Sigmoid colon (tissue), 7 donors: ENCODE data around the gene ATP6V0A1. TPM values are rescaled to one million over a fixed set of nuclear protein-coding genes. Genes with fewer than 3 reads are reported as not detected.
A peak's percentile ranks its signal among the peaks of the same experiment; 100 is the strongest.
"Not testable (repeated sequence)": the region's sequence is repeated elsewhere in the genome, so short reads cannot be mapped to it uniquely, and the experiment has no call there.

Source experiments
- DNase-seq: peaks from one replicate; pipeline ENCODE4 v3.0.0-alpha.2; 2019
- H3K27ac ChIP-seq, 4 donors: fragments of 200-600 bp; sonication (generic); one replicate each; pipeline ENCODE4 v1.5.1; 2016 to 2019; ENCODE audit warnings: mild to moderate bottlenecking in 1 of 4
- H3K27me3 ChIP-seq, 3 donors: fragments of 200-600 bp; sonication (generic); one replicate each; pipeline ENCODE4 v1.5.1; 2019; ENCODE audit warnings: mild to moderate bottlenecking in 1 of 3
- H3K36me3 ChIP-seq, 4 donors: fragments of 200-600 bp; sonication (generic); one replicate each; pipeline ENCODE4 v1.5.1; 2016 to 2019
- H3K4me1 ChIP-seq, 4 donors: fragments of 200-600 bp; sonication (generic); one replicate each; pipeline ENCODE4 v1.5.1; 2017 to 2019
- H3K4me3 ChIP-seq, 4 donors: fragments of 200-600 bp; sonication (generic); one replicate each; pipeline ENCODE4 v1.5.1; 2017 to 2019; ENCODE audit warnings: mild to moderate bottlenecking in 2 of 4, moderate library complexity in 1 of 4
- H3K9me3 ChIP-seq, 4 donors: fragments of 200-600 bp in 3 of 4; sonication (generic) in 3 of 4; one replicate each; pipeline versions ENCODE4 v1.5.1 to v1.6.1; 2013 to 2019
- EP300 ChIP-seq, 4 donors: sonication (generic); formaldehyde crosslinking; IDR thresholded peaks; one replicate each; pipeline ENCODE4 v1.6.1; 2017; ENCODE audit warnings: antibody characterized with exemption in 4 of 4
- POLR2A ChIP-seq, 2 donors: fragments of 450-650 bp; IDR thresholded peaks; one replicate each; pipeline ENCODE4 v1.6.1; 2016; ENCODE audit warnings: antibody characterized with exemption in 2 of 2, mild to moderate bottlenecking in 2 of 2, moderate library complexity in 2 of 2
- POLR2AphosphoS5 ChIP-seq, 4 donors: sonication (generic); formaldehyde crosslinking; IDR thresholded peaks; one replicate each; pipeline ENCODE4 v1.6.1; 2017; ENCODE audit warnings: antibody characterized with exemption in 4 of 4
- WGBS, 2 donors: extraction: QIAGEN DNeasy Blood & Tissue Kit; methylation state at CpG; one replicate each; pipeline ENCODE4 v1.1.7; 2013; 5-methylcytosine and 5-hydroxymethylcytosine counted together
- intact Hi-C: fragments of 100-400 bp; cut with DNase I; formaldehyde crosslinking; loops from one replicate; pipeline ENCODE4 v1.15.1; 2023
- polyA plus RNA-seq, 3 donors: library from polyadenylated mRNA; stranded (reverse); fragments of 200-250 nt; gene quantifications; one replicate each; pipeline ENCODE4 v1.2.3, GENCODE V29; 2013
- total RNA-seq, 4 donors: library from RNA; depleted of rRNA; stranded (reverse); fragments of >200 nt; gene quantifications; one replicate each; pipeline ENCODE4 v1.1.0, GENCODE V29; 2016
- TF ChIP-seq, protein P1 (sequence below), 4 experiments: fragments of 450-650 bp in 3 of 4; fragments of 200-600 bp in 1 of 4; IDR thresholded peaks; one replicate each; pipeline ENCODE4 v1.5.1; 2016 to 2019; ENCODE audit warnings: antibody characterized with exemption in 4 of 4, mild to moderate bottlenecking in 3 of 4, moderate library complexity in 2 of 4
- donor health status: healthy with polysubstance abuse.
- donor health status: Bipolar disorder and iron deficiency.
- donor health status: healthy.

The ATP6V0A1 gene
- total and polyA plus RNA-seq, 7 donors: 11.6 to 96.1 (median 48.9) TPM

GRCh38 chr17:42436391-42436790 is 22.3 kb upstream of the ATP6V0A1 start:
- no peaks in the 10 kb centered on the region for H3K9me3 ChIP-seq
- H3K27me3 ChIP-seq: no peaks in the 10 kb centered on the region
- peaks cover 0 to 4% (median 0%) of the 10 kb centered on the region in 4 donors for H3K4me1 ChIP-seq
- 67 to 83% methylated on average over 6 of the region's 6 CpGs for WGBS, 2 donors
- H3K27ac ChIP-seq: peak overlapping the region; percentile 51 to 74 (median 74)
- peak; percentile 87 for DNase-seq
- no peak overlapping the region for H3K4me3 ChIP-seq
- intact Hi-C loops: no loop called here
- TF ChIP-seq POLR2AphosphoS5 (IDR thresholded peaks at IDR 0.05) (peak; percentile 51 to 80 (median 62)), EP300 (IDR thresholded peaks at IDR 0.05) (peak in 1 of 4 donors; percentile 21), POLR2A (IDR thresholded peaks at IDR 0.05) (no peak)
- TF ChIP-seq, protein P1, sequence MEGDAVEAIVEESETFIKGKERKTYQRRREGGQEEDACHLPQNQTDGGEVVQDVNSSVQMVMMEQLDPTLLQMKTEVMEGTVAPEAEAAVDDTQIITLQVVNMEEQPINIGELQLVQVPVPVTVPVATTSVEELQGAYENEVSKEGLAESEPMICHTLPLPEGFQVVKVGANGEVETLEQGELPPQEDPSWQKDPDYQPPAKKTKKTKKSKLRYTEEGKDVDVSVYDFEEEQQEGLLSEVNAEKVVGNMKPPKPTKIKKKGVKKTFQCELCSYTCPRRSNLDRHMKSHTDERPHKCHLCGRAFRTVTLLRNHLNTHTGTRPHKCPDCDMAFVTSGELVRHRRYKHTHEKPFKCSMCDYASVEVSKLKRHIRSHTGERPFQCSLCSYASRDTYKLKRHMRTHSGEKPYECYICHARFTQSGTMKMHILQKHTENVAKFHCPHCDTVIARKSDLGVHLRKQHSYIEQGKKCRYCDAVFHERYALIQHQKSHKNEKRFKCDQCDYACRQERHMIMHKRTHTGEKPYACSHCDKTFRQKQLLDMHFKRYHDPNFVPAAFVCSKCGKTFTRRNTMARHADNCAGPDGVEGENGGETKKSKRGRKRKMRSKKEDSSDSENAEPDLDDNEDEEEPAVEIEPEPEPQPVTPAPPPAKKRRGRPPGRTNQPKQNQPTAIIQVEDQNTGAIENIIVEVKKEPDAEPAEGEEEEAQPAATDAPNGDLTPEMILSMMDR (IDR thresholded peaks at IDR 0.05): no peak
- no peaks in the 10 kb centered on the region for H3K36me3 ChIP-seq

GRCh38 chr17:42438600-42439567 is 19.8 kb upstream of the ATP6V0A1 start:
- WGBS, 2 donors: 87 to 88% methylated on average over 9 of the region's 9 CpGs
- TF ChIP-seq POLR2A (IDR thresholded peaks at IDR 0.05) (no peak), POLR2AphosphoS5 (IDR thresholded peaks at IDR 0.05) (no peak), EP300 (IDR thresholded peaks at IDR 0.05) (no peak)
- TF ChIP-seq, protein P1 (IDR thresholded peaks at IDR 0.05): no peak
- no peaks in the 10 kb centered on the region for H3K9me3 ChIP-seq
- no peak overlapping the region for H3K27ac ChIP-seq
- H3K36me3 ChIP-seq: no peaks in the 10 kb centered on the region
- peaks cover 0 to 4% (median 0%) of the 10 kb centered on the region in 4 donors for H3K4me1 ChIP-seq
- DNase-seq: no peak
- intact Hi-C loops: no loop called here
- H3K4me3 ChIP-seq: no peak overlapping the region
- no peaks in the 10 kb centered on the region for H3K27me3 ChIP-seq

DNA sequence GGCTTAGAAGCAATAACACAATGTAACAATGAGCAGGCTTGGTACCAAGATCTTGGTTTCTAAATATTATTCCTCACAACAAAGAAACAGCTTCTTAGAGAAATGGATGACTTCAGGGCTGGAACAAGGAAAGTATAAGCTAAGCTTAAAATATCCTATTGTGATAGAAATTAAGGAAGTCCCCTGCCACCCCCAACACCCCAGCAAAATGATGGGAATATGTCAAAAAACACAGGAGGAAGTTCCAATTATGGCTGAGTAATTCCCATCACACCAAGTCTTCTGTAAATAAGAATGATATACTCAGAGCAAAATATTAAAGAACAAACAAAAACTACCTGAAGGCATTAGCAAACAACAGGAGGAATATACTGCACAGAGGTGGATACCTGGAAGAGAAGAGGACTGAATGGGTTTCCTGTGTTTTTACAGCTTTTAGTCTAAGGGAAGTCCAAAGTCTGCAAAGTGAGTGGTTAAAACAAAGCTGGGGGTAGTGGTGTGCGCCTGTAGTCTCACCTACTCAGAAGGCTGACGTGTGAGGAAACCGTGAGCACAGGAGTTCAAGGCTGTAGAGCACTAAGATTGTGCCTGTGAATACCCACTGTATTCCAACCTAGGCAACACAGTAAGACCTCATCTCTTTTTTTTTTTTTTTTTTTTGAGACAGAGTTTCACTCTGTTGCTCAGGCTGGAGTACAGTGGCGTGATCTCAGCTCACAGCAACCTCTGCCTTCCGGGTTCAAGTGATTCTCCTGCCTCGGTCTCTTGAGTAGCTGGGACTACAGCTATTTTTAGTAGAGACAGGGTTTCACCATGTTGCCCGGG is 17.1 kb upstream of the ATP6V0A1 start:
- Histone ChIP-seq H3K4me3 (no peak overlapping the region), H3K4me1 (peaks cover 0 to 4% (median 0%) of the 10 kb centered on the region in 4 donors), H3K9me3 (no peaks in the 10 kb centered on the region), H3K27ac (no peak overlapping the region), H3K36me3 (no peaks in the 10 kb centered on the region), H3K27me3 (no peaks in the 10 kb centered on the region)
- DNase-seq: no peak
- intact Hi-C loops: no loop called here
- 8 to 64% methylated on average over 7 of the region's 7 CpGs for WGBS, 2 donors
- no peak for TF ChIP-seq POLR2AphosphoS5 (IDR thresholded peaks at IDR 0.05)
- no peak for TF ChIP-seq EP300 (IDR thresholded peaks at IDR 0.05)
- no peak for TF ChIP-seq POLR2A (IDR thresholded peaks at IDR 0.05)
- TF ChIP-seq, protein P1 (IDR thresholded peaks at IDR 0.05): no peak

GRCh38 chr17:42442196-42442565 is 16.5 kb upstream of the ATP6V0A1 start:
- Histone ChIP-seq H3K9me3 (no peaks in the 10 kb centered on the region), H3K4me3 (no peak overlapping the region), H3K27ac (no peak overlapping the region), H3K27me3 (no peaks in the 10 kb centered on the region), H3K4me1 (no peaks in the 10 kb centered on the region), H3K36me3 (no peaks in the 10 kb centered on the region)
- WGBS, 2 donors: 26 to 46% methylated on average over 5 of the region's 5 CpGs
- no peak for TF ChIP-seq POLR2A (IDR thresholded peaks at IDR 0.05)
- TF ChIP-seq EP300 (IDR thresholded peaks at IDR 0.05): no peak
- no peak for TF ChIP-seq POLR2AphosphoS5 (IDR thresholded peaks at IDR 0.05)
- TF ChIP-seq, protein P1 (IDR thresholded peaks at IDR 0.05): no peak
- DNase-seq: no peak
- intact Hi-C loops: no loop called here

- H3K27ac ChIP-seq, H3K4me3 ChIP-seq, DNase-seq, intact Hi-C loops, H3K27me3 ChIP-seq, H3K36me3 ChIP-seq, H3K4me1 ChIP-seq, H3K9me3 ChIP-seq: not testable (repeated sequence)
- WGBS, 2 donors: 95 to 97% methylated on average over 24 to 25 of the region's 27 CpGs
Measured at GRCh38 chr17:42449176-42449575, 9.5 kb upstream of the ATP6V0A1 start.

DNA sequence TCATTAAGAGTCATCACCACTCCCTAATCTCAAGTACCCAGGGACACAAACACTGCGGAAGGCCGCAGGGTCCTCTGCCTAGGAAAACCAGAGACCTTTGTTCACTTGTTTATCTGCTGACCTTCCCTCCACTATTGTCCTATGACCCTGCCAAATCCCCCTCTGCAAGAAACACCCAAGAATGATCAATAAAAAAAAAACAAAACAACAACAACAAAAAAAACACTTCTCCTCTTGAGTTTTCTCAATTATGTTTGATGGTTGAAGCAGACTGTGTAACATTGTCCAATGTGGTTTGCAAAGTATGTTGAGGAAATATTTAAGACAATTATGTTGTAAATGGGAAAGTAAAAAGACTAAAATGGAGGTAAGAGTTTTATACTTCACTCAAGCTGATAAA is 8.8 kb upstream of the ATP6V0A1 start:
- H3K4me1 ChIP-seq, H3K9me3 ChIP-seq, intact Hi-C loops, DNase-seq, H3K27me3 ChIP-seq, H3K36me3 ChIP-seq, H3K27ac ChIP-seq, H3K4me3 ChIP-seq: not testable (repeated sequence)
- WGBS, 2 donors: no CpG with 5 or more reads among the region's 2 CpGs

DNA sequence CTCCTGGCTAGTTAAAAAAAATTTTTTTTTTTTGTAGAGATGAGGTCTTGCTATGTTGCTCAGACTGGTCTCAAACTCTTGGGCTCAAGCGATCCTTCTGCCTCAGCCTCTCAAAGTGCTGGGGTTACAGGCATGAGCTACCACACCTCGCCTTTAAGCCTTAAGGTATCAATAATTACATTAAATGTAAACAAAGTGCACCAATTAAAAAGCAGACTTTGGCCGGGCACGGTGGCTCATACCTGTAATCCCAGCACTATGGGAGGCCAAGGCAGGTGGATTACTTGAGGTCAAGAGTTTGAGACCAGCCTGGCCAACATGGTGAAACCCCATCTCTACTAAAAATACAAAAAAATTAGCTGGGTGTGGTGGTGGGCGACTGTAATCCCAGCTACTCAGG is 7.4 kb upstream of the ATP6V0A1 start:
- H3K27me3 ChIP-seq, H3K27ac ChIP-seq, H3K9me3 ChIP-seq, intact Hi-C loops, H3K4me1 ChIP-seq, DNase-seq, H3K36me3 ChIP-seq, H3K4me3 ChIP-seq: not testable (repeated sequence)
- WGBS, 2 donors: 35 to 78% methylated on average over 5 of the region's 5 CpGs
